GM21447 (cell line): ENCODE data around the gene LZIC.
"Not testable (repeated sequence)": the region's sequence is repeated elsewhere in the genome, so short reads cannot be mapped to it uniquely, and the experiment has no call there.

Experiments
- ATAC-seq: cut with Tn5 transposase; IDR thresholded peaks from one replicate; pipeline ENCODE4 v1.9.1; 2021; ENCODE audit not compliant: unreplicated experiment

The LZIC gene

DNA sequence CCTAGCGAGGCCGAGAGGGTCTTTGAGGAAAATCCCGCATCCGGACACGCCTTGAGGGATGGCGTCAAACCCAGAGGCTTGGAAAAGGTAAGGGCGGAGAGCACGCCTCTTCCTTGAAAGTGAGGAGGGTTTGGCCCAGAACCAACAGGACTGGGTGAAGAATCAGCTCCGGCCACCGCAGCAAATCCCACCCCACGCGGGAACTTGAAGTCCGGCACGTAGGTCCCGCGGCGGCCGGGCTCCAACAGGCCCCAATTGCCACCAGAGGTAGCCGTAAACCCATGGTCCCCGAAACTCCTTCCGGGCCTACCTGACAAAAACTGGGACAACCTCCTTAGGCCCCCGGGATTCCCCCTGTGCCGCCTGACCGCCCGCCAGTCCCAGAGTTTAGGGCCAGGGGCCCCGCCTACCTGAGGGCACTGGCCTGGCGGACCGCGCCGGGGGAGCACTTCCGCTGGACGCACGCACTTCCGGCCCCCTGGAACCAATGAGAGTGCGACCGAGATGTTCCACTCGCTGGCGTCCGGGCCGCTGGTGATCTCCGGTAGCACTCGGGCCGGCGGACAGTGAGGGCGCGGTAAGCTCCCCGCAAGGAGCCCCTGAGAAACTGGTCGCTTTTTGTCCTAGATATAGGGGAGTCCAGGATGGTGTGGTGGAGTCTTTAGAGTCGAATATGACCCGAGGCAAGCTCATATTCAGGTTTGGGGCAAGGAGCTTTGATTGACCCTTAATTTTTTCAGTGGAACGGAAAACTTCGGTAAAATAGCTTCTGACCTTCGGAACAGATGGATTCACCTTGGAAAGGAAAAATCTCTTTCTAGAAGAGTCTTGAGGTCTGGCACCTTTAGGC is at the start of gene LZIC, which contains the start of gene NMNAT1:
Gene LZIC (minus strand): TSS at position 453 of the 850 bp plus-strand sequence. CDS start 6,772 bp downstream, outside the sequence.
Gene NMNAT1 (plus strand): TSS at position 537 of the 850 bp plus-strand sequence. CDS start 28,599 bp downstream, outside the sequence.
- peak; percentile 88 for ATAC-seq

DNA sequence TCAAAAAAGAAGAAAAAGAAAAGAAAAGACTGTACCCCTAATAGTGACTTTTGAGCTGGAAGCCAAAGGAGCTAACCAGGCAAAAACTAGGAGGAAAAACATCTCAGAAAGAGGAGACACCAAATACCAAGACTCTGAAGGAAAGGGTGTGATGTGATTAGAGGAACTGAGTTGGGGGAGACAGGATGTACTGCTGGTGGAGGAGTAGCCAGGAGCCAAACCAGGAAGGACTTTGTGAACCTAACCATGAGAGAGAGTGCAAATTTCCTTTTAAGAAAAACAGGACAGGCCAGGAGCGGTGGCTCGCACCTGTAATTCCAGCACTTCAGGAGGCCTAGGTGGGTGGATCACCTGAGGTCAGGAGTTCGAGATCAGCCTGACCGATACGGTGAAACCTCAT is 49.7 kb upstream of the LZIC start:
- ATAC-seq: no peak

DNA sequence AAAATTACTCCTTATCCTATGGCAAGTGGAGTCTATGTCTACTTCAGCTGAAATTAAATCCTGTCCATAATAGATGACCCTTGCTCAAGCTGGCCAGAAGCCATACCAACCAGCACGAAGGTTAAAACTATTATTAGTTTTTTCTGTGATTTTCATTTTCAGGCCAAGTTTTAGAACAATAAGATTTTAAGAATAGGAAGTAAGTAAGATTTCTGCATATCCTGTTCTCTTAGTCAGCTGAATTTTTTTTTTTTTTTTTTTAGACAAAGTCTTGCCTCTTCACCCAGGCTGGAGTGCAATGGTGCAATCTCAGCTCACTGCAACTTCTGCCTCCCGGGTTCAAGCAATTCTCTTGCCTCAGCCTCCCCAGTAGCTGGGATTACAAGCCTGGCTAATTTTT is 47.8 kb upstream of the LZIC start:
- no peak for ATAC-seq

DNA sequence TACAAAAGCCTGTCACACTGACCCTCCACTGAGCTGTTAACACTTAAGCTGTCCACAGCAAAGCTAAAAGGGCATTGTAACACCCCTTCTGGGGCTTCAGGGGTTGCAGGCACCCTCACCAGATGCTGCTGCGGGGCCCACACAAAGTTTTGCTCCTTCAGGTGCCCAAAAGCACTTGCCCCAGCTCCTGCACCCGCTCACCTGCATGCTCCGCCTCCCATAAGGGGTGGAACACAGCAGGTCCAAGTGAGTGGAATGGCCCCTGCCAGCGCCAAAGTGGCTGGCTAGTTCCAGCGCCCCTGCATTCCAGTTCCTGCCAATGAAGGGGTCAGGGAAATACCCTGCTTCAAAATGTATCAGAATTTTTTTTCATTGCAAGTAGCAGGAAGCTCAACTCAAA is 46.6 kb upstream of the LZIC start:
- no peak for ATAC-seq

DNA sequence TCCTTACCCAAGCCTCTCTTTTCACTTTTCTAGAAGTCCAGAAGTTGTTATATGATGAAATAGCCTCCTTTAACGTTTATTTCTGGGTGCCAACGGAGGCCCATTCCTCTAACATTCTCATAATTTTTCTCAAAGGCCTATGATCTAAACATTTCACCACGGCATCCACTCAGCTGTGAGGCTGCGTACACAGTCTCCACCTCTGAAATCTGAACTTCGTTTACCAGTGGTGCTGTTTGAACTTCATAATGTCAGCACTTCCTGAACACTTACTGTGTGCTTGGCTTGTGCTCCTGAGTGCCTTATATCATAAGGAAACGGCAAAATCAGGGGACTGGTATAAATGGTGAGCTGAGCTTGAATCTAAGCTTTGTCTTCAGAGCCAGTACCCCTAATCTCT is 41.8 kb upstream of the LZIC start:
- no peak for ATAC-seq

DNA sequence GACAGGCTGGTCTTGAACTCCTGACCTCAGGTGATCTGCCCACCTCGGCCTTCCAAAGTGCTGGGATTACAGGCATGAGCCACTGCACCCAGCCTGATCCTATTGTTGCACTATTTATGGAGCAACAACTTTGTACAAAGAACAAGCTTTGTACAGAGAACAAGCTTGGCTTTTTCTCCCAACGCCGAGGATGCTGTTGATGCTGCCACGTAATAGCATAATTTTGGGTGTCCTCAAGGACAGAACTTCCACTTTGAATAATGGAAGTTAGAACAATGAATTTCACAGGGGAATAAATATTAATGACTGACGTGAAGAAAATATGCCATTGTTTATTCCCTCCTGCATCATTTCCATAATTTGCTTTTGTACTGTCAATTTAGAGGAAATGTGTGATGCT is 41.1 kb upstream of the LZIC start:
- ATAC-seq: no peak

DNA sequence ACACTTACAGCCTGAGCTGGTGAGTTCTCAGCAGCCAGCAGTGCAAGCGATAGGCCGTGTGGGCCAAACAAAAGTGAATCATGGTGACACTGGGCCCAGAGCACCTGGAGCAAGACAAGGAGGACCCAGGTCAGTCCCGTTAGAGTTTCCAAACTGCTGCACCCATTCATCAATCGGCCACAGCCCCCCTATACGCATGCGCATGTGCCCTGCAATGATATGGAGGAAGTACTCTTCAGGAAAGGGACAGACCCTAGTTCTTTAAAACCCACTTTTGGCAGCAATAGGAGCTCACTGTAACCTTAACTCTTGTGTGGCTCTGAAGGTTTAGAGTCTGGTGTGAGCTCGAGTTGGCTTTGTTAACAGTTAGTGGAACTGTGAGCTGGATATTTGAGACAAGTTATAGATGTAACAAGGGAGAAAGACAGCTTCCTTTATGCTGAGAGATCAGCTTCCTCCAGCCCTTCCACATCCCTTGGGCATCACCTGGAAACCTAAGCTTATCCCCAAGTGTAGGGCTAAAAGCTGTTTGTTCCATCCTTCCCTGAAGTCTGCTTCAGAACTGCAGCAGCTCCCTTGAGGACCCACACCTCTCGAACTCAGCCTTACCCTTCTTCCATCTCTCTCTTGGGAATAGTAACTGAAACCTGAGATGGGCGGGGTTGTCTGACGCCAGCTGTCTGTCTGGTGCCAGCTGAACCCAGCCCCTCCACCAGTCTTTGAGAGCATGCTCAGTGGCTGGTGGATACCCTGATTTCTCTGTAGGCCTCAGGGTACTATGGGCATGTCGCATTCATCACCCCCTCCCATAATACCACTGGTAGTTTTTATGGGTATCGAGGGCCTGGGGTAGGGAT is 17.7 kb upstream of the LZIC start:
- no peak for ATAC-seq

DNA sequence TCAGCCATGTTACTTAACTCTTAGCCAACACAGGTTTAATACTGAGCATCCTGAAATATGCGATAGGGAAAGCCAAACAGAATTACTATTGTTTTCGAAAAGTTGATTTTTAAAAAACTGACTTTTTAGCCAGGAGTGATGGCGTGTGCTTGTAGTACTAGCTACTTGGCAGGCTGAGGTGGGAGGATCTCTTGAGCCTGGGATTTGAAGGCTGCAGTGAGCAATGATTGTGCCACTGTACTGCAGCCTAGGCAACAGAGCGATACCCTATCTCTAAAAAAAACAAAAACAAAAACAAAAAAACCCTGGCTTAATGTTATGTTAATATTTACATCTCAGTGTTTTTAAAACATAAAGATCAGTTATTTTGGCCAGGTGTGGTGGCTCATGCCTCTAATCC is 16.8 kb upstream of the LZIC start:
- ATAC-seq: no peak

DNA sequence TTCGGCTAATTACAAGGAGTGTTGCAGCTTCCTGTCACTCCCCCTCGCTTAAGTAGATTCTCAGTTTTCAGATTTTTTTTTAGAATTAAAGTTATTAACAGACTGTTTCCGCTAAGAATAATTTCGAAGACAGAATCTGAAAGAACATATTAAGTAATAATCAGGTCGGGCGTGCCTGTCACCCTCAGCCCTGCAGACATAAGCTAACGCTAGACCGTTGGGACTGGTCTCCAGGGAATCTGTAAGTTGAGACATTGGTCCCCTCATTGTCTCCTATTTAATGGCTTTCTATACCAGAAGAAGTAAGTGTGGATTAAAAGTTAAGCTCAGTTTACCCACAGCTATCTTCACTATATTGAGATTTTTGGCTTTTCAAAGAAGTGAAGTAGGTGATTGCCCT is 14.5 kb upstream of the LZIC start:
- ATAC-seq: no peak

DNA sequence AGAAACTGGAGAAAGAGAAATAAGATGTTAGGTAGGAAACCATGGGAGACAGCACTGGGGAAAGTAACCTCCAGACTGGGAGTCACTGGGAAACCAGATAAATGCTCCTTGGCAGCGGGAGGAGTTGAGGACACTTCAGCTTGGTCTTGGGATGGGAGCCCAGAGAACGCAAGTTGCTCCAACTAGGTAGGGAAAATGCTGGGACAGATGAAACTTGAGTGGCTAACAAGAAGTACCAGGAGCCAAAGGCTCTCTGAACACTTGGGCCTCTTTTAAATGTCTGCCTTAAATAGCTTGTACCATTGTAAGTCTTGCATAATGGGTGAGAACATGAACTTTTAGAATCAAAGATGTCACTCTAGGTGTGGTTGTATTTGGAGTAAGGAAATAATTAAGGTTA is 3.1 kb upstream of the LZIC start:
- no peak for ATAC-seq

DNA sequence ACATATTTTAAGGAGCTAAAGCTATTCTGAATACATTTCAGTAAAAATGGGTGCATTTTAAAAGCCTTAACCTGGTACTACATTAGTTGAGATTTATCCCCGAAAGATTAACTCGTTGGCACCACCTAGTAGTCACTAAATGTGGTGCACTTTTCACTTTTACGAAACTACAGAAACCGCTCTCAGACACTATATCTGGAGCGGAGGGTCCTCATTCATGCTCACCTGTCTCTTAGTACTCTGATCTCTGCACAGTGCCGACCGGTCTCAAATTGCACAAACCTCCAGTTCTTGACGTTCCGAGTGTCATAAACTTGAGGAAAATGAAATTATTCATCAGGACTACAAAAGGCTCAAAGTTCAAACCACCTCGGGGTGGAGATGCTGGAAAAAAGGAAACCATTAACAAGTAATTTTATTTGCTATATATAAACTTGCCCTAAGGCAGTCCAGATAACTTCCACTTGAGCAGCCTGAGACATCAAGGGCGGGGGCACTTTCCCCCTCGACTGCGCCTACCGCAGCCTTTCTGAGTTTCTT is 722 bp downstream of the LZIC start:
- ATAC-seq: peak; percentile 37

DNA sequence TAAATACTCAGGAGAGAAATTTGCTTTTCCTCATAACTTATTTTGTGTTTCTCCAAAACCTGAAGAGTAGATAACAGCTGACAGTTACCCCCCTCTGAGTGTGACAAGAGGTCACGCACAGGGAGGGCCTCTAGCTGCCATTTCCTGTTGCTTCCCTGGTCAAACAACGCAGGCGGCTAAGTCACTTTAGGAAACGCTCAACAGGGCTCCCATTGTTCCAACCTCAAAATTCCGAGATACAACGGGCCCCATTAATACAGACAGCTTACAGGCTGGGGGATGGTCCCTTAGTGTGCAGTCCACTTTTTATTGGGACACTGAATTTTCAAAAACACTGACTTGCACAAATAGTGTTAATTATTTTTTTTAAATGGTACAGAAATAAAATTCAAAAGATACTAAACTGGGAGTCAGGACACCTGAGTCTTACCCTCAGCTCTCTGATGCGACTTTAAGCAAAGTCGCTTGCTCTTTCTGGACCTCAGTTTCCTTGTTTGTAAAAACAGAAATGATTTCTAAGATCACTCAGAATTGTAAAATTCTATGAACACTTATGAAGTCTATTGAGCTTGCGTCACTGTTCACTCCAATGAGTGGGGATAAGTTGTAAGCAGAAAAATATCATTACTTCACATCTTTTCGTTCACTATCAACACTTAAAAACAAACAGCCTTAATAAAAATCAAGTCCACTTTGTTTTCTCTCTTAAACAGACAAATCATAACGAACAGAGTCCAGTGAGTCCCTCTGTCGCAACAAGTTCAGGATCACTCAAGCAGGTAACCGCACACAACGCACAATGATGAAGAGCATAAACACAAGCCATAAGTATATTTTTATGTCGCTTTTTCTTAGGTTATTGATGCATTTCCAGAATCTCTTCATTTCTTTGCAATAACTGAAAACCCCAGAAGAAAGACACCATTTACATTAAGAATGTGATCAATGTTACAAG is 13.5 kb downstream of the LZIC start:
- ATAC-seq: no peak

DNA sequence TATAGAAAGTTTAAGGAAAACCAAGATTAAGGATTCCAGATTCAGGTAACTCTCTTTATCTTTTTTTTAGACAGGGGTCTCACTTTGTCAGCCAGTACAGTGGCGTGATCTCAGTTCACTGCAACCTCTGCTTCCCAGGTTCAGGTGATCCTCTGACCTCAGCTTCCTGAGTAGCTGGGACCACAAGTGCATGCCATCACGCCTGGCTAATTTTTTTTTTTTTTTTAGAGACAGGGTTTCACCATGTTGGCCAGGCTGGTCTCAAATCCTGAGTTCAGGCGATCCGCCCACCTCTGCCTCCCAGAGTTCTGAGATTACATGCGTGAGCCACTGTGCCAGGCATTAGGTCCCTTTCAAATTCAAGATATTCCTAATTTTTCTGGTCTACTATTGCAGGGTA is 15.9 kb downstream of the LZIC start:
- ATAC-seq: no peak

DNA sequence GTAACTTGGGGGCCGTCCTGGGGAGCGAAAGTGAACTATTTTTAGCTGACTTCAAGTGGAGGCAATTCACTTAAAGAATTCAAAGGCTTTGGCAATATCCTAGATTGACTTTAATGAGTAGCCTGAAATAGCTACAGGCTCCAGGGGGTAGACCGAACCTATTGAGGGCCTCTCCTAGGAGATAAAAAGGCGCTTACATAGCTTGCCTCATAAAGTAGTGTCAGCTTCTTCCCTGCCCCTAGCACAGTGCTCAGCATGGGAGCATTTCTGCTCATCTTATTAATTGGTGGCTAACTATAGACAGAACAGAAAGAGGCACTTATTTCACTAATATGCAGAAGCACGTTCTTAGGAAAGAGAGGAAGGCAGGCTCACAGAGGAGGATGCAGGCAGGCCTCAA is 20.8 kb downstream of the LZIC start:
- no peak for ATAC-seq

DNA sequence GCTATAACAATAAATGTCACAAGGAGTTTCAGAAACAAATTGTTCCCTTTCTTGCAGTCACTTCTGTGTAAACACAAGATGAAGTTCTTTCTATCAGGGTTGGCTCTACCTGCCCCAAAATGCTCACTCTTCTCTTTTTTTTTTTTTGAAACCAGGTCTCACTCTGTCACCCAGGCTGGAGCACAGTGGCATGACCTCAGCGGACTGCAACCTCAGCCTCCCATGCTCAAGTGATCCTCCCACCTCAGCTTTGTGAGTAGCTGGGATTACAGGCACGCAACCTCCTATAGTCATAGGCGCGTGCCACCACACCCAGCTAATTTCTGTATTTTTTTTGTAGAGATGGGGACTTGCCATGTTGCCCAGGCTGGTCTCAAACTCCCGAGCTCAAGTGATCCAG is 22.6 kb downstream of the LZIC start:
- ATAC-seq: no peak

DNA sequence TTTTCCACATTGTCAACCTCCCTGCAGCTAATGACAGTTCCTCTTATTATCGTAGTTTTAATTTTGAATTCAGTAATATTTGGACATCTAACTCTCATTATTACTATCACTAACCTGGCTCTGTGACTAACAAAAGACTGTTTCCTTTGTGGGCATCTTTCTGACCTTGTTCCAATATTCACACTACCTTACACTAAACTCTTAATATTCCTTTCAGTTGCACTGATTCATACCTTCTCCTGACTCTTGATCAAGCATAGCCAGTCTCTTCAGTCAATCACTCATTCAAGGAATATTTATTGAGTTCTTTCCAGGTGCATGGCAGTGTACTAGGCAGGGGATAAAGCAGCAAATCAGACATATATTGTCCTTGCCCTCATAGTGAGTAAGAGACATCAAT is 25.3 kb downstream of the LZIC start:
- ATAC-seq: no peak

DNA sequence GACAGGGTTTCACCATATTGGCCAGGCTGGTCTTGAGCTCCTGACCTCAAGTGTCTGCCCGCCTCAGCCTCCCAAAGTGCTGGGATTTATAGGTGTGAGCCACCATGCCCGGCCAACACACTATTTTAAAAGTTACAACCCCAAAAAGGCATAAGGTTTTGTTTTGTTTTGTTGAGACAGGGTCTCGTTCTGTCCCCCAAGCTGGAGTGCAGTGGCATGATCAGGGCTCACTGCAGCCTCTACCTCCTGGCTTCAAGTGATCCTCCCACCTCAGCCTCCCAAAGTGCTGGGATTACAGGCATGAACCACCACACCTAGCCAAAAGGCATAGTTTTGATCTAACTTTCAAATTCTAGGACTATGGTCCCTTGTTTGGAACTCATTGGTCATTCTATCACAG is 25.7 kb downstream of the LZIC start:
- not testable (repeated sequence) for ATAC-seq

DNA sequence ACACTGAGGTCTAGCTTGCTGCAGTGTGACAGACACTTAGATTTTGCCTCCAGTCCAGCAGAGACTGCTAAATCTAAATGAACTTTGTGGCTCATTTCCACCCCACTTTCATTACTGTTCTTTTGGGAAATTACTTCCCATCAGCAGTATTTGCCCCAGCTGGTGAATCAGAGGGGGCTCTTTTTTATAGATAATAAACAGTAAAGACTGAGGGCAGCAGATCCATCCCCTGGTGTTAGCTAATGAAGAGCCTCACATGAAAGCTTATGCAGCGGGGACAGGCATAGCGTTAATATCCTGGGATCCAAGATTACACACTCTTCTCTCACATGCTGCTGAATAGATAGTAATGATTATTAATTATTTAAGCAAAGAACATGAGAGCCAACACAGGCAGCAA is 26.7 kb downstream of the LZIC start:
- no peak for ATAC-seq

DNA sequence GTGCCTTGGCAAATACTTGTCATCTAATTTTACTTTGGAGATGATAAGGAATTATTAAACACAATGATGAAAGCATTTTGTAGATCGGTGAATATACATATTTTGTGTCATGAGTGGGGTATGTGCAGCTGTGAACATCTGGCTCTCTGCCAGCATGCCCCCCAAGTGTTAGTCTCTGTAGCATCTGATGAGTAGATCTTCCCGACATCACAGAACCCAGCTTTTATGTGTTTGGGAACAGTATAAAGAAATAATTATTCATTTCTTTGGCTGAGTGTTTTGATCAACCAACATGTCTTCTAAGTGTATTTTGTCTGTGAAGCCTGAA is 28.6 kb downstream of the LZIC start:
- ATAC-seq: no peak

DNA sequence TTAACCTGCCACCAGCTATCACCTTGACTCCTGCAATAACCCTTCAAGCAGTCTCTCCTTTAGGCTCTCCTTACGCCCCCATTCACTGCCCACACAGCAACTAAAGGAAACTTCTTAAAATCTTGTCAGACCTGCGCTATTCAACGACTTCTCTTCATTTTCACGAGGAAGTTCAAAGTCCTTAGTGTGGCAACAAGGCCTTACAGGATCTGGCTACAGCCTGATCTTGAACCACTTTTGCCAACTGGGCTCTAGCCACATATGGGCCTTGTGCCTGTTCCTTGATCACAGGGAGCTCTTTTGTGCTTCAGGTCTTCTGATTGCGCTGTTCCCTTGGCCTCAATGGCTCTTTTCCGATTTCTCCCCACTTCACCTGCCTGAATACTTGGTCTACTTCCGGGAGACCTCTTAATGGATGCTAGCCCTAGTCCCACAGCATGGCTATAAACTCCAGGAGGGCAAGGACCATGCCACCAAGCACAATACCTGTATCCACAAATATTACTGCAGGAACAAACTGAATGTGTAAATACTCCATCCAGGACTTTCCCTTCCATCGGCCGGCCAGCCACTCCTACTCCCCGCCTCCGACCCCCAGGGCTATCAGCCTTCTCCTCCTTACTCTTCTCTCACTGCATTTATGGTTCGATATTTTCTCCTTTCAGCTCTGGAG is 30.8 kb downstream of the LZIC start:
- no peak for ATAC-seq
